ENCODE measurements around the gene PALB2. TPM values are rescaled to one million over a fixed set of nuclear protein-coding genes. Genes with fewer than 3 reads are reported as not detected.

Gene PALB2
- total RNA-seq, 1 experiment from 2014 or later, result 40.3 TPM

DNA sequence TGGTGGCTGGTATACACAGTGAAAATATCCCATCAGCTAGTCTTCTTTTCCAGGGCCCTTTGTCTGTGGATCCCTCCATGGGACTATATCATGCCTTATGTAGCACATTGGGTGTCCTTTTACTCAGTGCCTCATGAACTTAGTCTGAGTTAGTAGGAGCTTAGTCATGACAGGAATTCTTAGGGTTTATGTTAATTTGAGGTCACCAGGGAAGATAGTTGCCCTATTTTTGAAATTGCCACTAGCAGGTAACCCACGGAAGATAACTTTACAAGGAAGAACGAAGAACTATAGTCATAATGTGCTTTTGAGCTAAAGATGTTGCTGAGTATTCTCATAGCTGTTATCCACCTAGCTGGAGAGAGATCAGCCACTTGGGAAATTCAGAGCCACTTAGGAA, 22.8 kb upstream of the PALB2 start:
- H3K4me3 Mint-ChIP-seq, result no peak overlapping the region
- H3K4me1 ChIP-seq (ENCODE audit: insufficient read depth, low read length), result no peaks in the 10 kb centered on the region
- H4K8ac ChIP-seq (replicated peaks; ENCODE audit: insufficient read length, low read depth, low read length), result no peak overlapping the region
- no peak overlapping the region for H3T11ph ChIP-seq (ENCODE audit: low read length)
- H2BK120ac ChIP-seq (ENCODE audit: low read depth, low read length, poor library complexity, severe bottlenecking), result no peak overlapping the region
- no peaks in the 10 kb centered on the region for H3K27me3 ChIP-seq (ENCODE audit: insufficient read depth, low read length)
- no peaks in the 10 kb centered on the region for H3K23me2 ChIP-seq (ENCODE audit: insufficient read length, low read depth, low read length, poor library complexity, severe bottlenecking)
- no peak overlapping the region for H3K23ac ChIP-seq (ENCODE audit: insufficient read length, low read depth, low read length)
- no peak overlapping the region for H4K5ac ChIP-seq (ENCODE audit: insufficient read length, low read depth, low read length)
- H3K27ac Mint-ChIP-seq, result no peak overlapping the region
- H2BK5ac ChIP-seq (ENCODE audit: insufficient read length, low read length), result no peak overlapping the region
- no peak overlapping the region for H3K4me2 ChIP-seq (ENCODE audit: insufficient read depth, insufficient read length, low read length)
- H3K4me1 Mint-ChIP-seq, result no peaks in the 10 kb centered on the region
- H2BK12ac ChIP-seq (ENCODE audit: insufficient read length, low read depth, low read length), result no peak overlapping the region
- no peak overlapping the region for H3K9ac ChIP-seq (ENCODE audit: extremely low read depth, insufficient read length, low read length)
- H3K4ac ChIP-seq (ENCODE audit: low read depth, low read length), result no peak overlapping the region
- H3K9me3 Mint-ChIP-seq, result no peaks in the 10 kb centered on the region
- no peak overlapping the region for H3K56ac ChIP-seq (ENCODE audit: insufficient read length, low read depth, low read length)
- H3K18ac ChIP-seq (ENCODE audit: insufficient read length, low read depth, low read length), result no peak overlapping the region
- peaks cover 15 to 94% (median 82%) of the 10 kb centered on the region in 3 experiments; a peak in 6 of 7 replicates for H3K36me3 Mint-ChIP-seq (ENCODE audit: insufficient read depth in 1 of 3, low read depth in 3 of 3)
- no peaks in the 10 kb centered on the region for H3K9me3 ChIP-seq (ENCODE audit: control insufficient read depth, low read depth, low read length)
- no peak overlapping the region for H2BK15ac ChIP-seq (ENCODE audit: low read depth, low read length)
- WGBS (ENCODE audit: extremely low coverage, insufficient read length, low lambda C conversion rate), result no CpG with 5 or more reads among the region's 2 CpGs
- H2AK5ac ChIP-seq (ENCODE audit: insufficient read length, low read length), result no peak overlapping the region
- H3K27ac ChIP-seq (ENCODE audit: insufficient read length, low read depth, low read length), result no peak overlapping the region
- no peak overlapping the region for H4K91ac ChIP-seq (ENCODE audit: insufficient read length, low read depth, low read length)
- TF ChIP-seq, protein P1, sequence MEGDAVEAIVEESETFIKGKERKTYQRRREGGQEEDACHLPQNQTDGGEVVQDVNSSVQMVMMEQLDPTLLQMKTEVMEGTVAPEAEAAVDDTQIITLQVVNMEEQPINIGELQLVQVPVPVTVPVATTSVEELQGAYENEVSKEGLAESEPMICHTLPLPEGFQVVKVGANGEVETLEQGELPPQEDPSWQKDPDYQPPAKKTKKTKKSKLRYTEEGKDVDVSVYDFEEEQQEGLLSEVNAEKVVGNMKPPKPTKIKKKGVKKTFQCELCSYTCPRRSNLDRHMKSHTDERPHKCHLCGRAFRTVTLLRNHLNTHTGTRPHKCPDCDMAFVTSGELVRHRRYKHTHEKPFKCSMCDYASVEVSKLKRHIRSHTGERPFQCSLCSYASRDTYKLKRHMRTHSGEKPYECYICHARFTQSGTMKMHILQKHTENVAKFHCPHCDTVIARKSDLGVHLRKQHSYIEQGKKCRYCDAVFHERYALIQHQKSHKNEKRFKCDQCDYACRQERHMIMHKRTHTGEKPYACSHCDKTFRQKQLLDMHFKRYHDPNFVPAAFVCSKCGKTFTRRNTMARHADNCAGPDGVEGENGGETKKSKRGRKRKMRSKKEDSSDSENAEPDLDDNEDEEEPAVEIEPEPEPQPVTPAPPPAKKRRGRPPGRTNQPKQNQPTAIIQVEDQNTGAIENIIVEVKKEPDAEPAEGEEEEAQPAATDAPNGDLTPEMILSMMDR (conservative IDR thresholded peaks at IDR 0.05), result no peak
- H3K27me3 Mint-ChIP-seq (ENCODE audit: low read depth), result no peaks in the 10 kb centered on the region
- no peak overlapping the region for H3K14ac ChIP-seq (ENCODE audit: insufficient read depth, low read length)
- no peak overlapping the region for H2AFZ ChIP-seq (ENCODE audit: low read length)
- no peak for DNase-seq
- peaks cover 4% of the 10 kb centered on the region for H3K79me1 ChIP-seq (ENCODE audit: insufficient read depth, low read depth, low read length, poor library complexity, severe bottlenecking)
- H3K79me2 ChIP-seq (ENCODE audit: insufficient read depth, low read length), result no peaks in the 10 kb centered on the region
- H2BK20ac ChIP-seq (ENCODE audit: low read depth, low read length, poor library complexity, severe bottlenecking), result no peak overlapping the region
- H4K20me1 ChIP-seq (ENCODE audit: control insufficient read depth, insufficient read depth, insufficient read length), result no peaks in the 10 kb centered on the region
